ENCODE results near the gene TANGO6. TPM values are rescaled to one million over a fixed set of nuclear protein-coding genes. Genes with fewer than 3 reads are reported as not detected.
"Not testable (repeated sequence)": the region's sequence is repeated elsewhere in the genome, so short reads cannot be mapped to it uniquely, and the experiment has no call there.

The TANGO6 gene
- polyA plus RNA-seq, 4 donors: 6.4 to 7.9 (median 6.9) TPM

- no peak for DNase-seq (ENCODE audit: low read depth in 4 of 4, low spot score in 2 of 4)
Observed at GRCh38 chr16:68954911-68955635, 111.7 kb downstream of the TANGO6 start.

- no peak for DNase-seq (ENCODE audit: low read depth in 4 of 4, low spot score in 2 of 4)
Observed at GRCh38 chr16:68960910-68961309, 117.6 kb downstream of the TANGO6 start.

GRCh38 chr16:68961778-68962402, 118.6 kb downstream of the TANGO6 start:
- DNase-seq (ENCODE audit: low read depth in 4 of 4, low spot score in 2 of 4): no peak

- DNase-seq (ENCODE audit: low read depth in 4 of 4, low spot score in 2 of 4): no peak
Observed at GRCh38 chr16:68969338-68969737, 126.0 kb downstream of the TANGO6 start.

- DNase-seq (ENCODE audit: low read depth in 4 of 4, low spot score in 2 of 4): no peak
Observed at GRCh38 chr16:68972013-68972412, 128.7 kb downstream of the TANGO6 start.

- DNase-seq (ENCODE audit: low read depth in 4 of 4, low spot score in 2 of 4): no peak
Observed at GRCh38 chr16:68972720-68973119, 129.4 kb downstream of the TANGO6 start.

- no peak for DNase-seq (ENCODE audit: low read depth in 4 of 4, low spot score in 2 of 4)
Observed at GRCh38 chr16:68973611-68974120, 130.3 kb downstream of the TANGO6 start.

GRCh38 chr16:68978303-68978954, 135.1 kb downstream of the TANGO6 start:
- DNase-seq (ENCODE audit: low read depth in 4 of 4, low spot score in 2 of 4): no peak

- no peak for DNase-seq (ENCODE audit: low read depth in 4 of 4, low spot score in 2 of 4)
Observed at GRCh38 chr16:68980695-68981315, 137.5 kb downstream of the TANGO6 start.

- no peak for DNase-seq (ENCODE audit: low read depth in 4 of 4, low spot score in 2 of 4)
Observed at GRCh38 chr16:68981971-68982370, 138.6 kb downstream of the TANGO6 start.

GRCh38 chr16:68984467-68984866, 141.1 kb downstream of the TANGO6 start:
- no peak for DNase-seq (ENCODE audit: low read depth in 4 of 4, low spot score in 2 of 4)

GRCh38 chr16:68985268-68985667, 141.9 kb downstream of the TANGO6 start:
- DNase-seq (ENCODE audit: low read depth in 4 of 4, low spot score in 2 of 4): no peak

- no peak for DNase-seq (ENCODE audit: low read depth in 4 of 4, low spot score in 2 of 4)
Observed at GRCh38 chr16:68985855-68986254, 142.5 kb downstream of the TANGO6 start.

- DNase-seq (ENCODE audit: low read depth in 4 of 4, low spot score in 2 of 4): no peak
Observed at GRCh38 chr16:68987734-68988457, 144.6 kb downstream of the TANGO6 start.

GRCh38 chr16:68990172-68990845, 147.0 kb downstream of the TANGO6 start:
- DNase-seq (ENCODE audit: low read depth in 4 of 4, low spot score in 2 of 4): not testable (repeated sequence)

GRCh38 chr16:68991075-68991474, 147.7 kb downstream of the TANGO6 start:
- no peak for DNase-seq (ENCODE audit: low read depth in 4 of 4, low spot score in 2 of 4)

- no peak for DNase-seq (ENCODE audit: low read depth in 4 of 4, low spot score in 2 of 4)
Observed at GRCh38 chr16:68992521-68992920, 149.2 kb downstream of the TANGO6 start.

GRCh38 chr16:68993456-68993855, 150.1 kb downstream of the TANGO6 start:
- no peak for DNase-seq (ENCODE audit: low read depth in 4 of 4, low spot score in 2 of 4)

- no peak for DNase-seq (ENCODE audit: low read depth in 4 of 4, low spot score in 2 of 4)
Observed at GRCh38 chr16:68993885-68994284, 150.6 kb downstream of the TANGO6 start.

GRCh38 chr16:68994324-68994723, 151.0 kb downstream of the TANGO6 start:
- peak in 1 of 4 donors; percentile 5 for DNase-seq (ENCODE audit: low read depth in 4 of 4, low spot score in 2 of 4)
